H9 (cell line): ENCODE measurements around the gene DCLK2. TPM values are rescaled to one million over a fixed set of nuclear protein-coding genes. Genes with fewer than 3 reads are reported as not detected.

ENCODE experiments used
- DNase-seq: peaks from one replicate; pipeline ENCODE4 v3.0.0-alpha.2; 2017
- H2AFZ ChIP-seq: one replicate; pipeline ENCODE4 v1.6.1; 2013; ENCODE audit warnings: mild to moderate bottlenecking, low read length, control low read depth, moderate library complexity
- H2AK5ac ChIP-seq: 2 replicates; pipeline ENCODE4 v1.6.1; 2013; ENCODE audit warnings: low read length, control low read depth, mixed read lengths; ENCODE audit not compliant: insufficient read length
- H2BK120ac ChIP-seq: one replicate; pipeline ENCODE4 v1.6.1; 2013; ENCODE audit warnings: low read depth, mild to moderate bottlenecking, low read length, control low read depth, inconsistent platforms; ENCODE audit not compliant: poor library complexity, severe bottlenecking
- H2BK12ac ChIP-seq: 2 replicates; pipeline ENCODE4 v1.6.1; 2013; ENCODE audit warnings: low read length, control low read depth, mixed read lengths, low read depth; ENCODE audit not compliant: insufficient read length
- H2BK15ac ChIP-seq: 2 replicates; pipeline ENCODE4 v1.6.1; 2013; ENCODE audit warnings: low read depth, low read length, control low read depth
- H2BK20ac ChIP-seq: one replicate; pipeline ENCODE4 v1.6.1; 2013; ENCODE audit warnings: low read depth, mild to moderate bottlenecking, low read length, control low read depth, inconsistent platforms; ENCODE audit not compliant: poor library complexity, severe bottlenecking
- H2BK5ac ChIP-seq: 2 replicates; pipeline ENCODE4 v1.6.1; 2013; ENCODE audit warnings: low read length, control low read depth, mixed read lengths; ENCODE audit not compliant: insufficient read length
- H3K14ac ChIP-seq: 2 replicates; pipeline ENCODE4 v1.6.1; 2013; ENCODE audit warnings: low read length, control low read depth; ENCODE audit not compliant: insufficient read depth
- H3K18ac ChIP-seq: 2 replicates; pipeline ENCODE4 v1.6.1; 2013; ENCODE audit warnings: low read depth, mild to moderate bottlenecking, mixed read lengths, low read length, control low read depth; ENCODE audit not compliant: insufficient read length
- H3K23ac ChIP-seq: 2 replicates; pipeline ENCODE4 v1.6.1; 2013; ENCODE audit warnings: low read length, control low read depth, mixed read lengths, low read depth; ENCODE audit not compliant: insufficient read length
- H3K23me2 ChIP-seq: 2 replicates; pipeline ENCODE4 v1.6.1; 2013; ENCODE audit warnings: low read depth, mild to moderate bottlenecking, mixed read lengths, low read length, control low read depth; ENCODE audit not compliant: insufficient read length, poor library complexity, severe bottlenecking
- H3K27ac ChIP-seq: 2 replicates; pipeline ENCODE4 v1.5.1; 2013; ENCODE audit warnings: low read length, control low read depth, mixed read lengths, low read depth; ENCODE audit not compliant: insufficient read length
- H3K27me3 ChIP-seq: 2 replicates; pipeline ENCODE4 v1.6.1; 2013; ENCODE audit warnings: low read length, control low read depth, inconsistent platforms; ENCODE audit not compliant: insufficient read depth
- H3K4ac ChIP-seq: 2 replicates; pipeline ENCODE4 v1.6.1; 2013; ENCODE audit warnings: low read depth, mild to moderate bottlenecking, control low read depth, inconsistent platforms, low read length, moderate library complexity
- H3K4me1 ChIP-seq: 2 replicates; pipeline ENCODE4 v1.6.1; 2013; ENCODE audit warnings: low read length, control low read depth, inconsistent platforms; ENCODE audit not compliant: insufficient read depth
- H3K4me2 ChIP-seq: 2 replicates; pipeline ENCODE4 v1.6.1; 2013; ENCODE audit warnings: low read length, control low read depth, mixed read lengths; ENCODE audit not compliant: insufficient read length, insufficient read depth
- H3K56ac ChIP-seq: 2 replicates; pipeline ENCODE4 v1.6.1; 2013; ENCODE audit warnings: low read depth, mild to moderate bottlenecking, mixed read lengths, low read length, control low read depth; ENCODE audit not compliant: insufficient read length
- H3K79me1 ChIP-seq: 2 replicates; pipeline ENCODE4 v1.6.1; 2013; ENCODE audit warnings: low read depth, mild to moderate bottlenecking, moderate library complexity, low read length, control low read depth, inconsistent platforms; ENCODE audit not compliant: insufficient read depth, poor library complexity, severe bottlenecking
- H3K79me2 ChIP-seq: 2 replicates; pipeline ENCODE4 v1.6.1; 2013; ENCODE audit warnings: low read length, control low read depth, inconsistent platforms; ENCODE audit not compliant: insufficient read depth
- H3K9ac ChIP-seq: 2 replicates; pipeline ENCODE4 v1.6.1; 2013; ENCODE audit warnings: low read length, control low read depth, mixed read lengths; ENCODE audit not compliant: insufficient read length; ENCODE audit errors: extremely low read depth
- H3K9me3 ChIP-seq: one replicate; pipeline ENCODE4 v1.6.1; 2013; ENCODE audit warnings: low read depth, low read length, inconsistent platforms; ENCODE audit not compliant: control insufficient read depth
- H3T11ph ChIP-seq: one replicate; pipeline ENCODE4 v1.6.1; 2013; ENCODE audit warnings: mild to moderate bottlenecking, low read length, control low read depth, inconsistent platforms
- H4K20me1 ChIP-seq: one replicate; pipeline ENCODE4 v1.6.1; 2013; ENCODE audit not compliant: control insufficient read depth, insufficient read length, insufficient read depth
- H4K5ac ChIP-seq: 2 replicates; pipeline ENCODE4 v1.6.1; 2013; ENCODE audit warnings: low read depth, mild to moderate bottlenecking, mixed read lengths, low read length, control low read depth; ENCODE audit not compliant: insufficient read length
- H4K8ac ChIP-seq: replicated peaks from 2 replicates; pipeline ENCODE4 v1.6.1; 2013; ENCODE audit warnings: low read length, control low read depth, mixed read lengths, low read depth; ENCODE audit not compliant: insufficient read length
- H4K91ac ChIP-seq: 2 replicates; pipeline ENCODE4 v1.6.1; 2013; ENCODE audit warnings: low read depth, mild to moderate bottlenecking, moderate library complexity, mixed read lengths, low read length, control low read depth; ENCODE audit not compliant: insufficient read length
- H3K27ac Mint-ChIP-seq, 3 experiments: 2 replicates in 2 of 3; 3 replicates in 1 of 3; pipeline ENCODE4 v1.8.0; 2020 to 2021; ENCODE audit warnings: mixed read lengths in 3 of 3, mild to moderate bottlenecking in 1 of 3, moderate library complexity in 1 of 3
- H3K27me3 Mint-ChIP-seq: 2 replicates; pipeline ENCODE4 v1.8.0; 2021; ENCODE audit warnings: low read depth, mild to moderate bottlenecking, moderate library complexity, mixed read lengths
- H3K36me3 Mint-ChIP-seq, 3 experiments: 2 replicates in 2 of 3; 3 replicates in 1 of 3; pipeline ENCODE4 v1.8.0; 2020 to 2021; ENCODE audit warnings: low read depth in 3 of 3, mixed read lengths in 3 of 3; ENCODE audit not compliant: insufficient read depth in 1 of 3
- H3K4me1 Mint-ChIP-seq, 2 experiments: 2 replicates each; pipeline ENCODE4 v1.8.0; 2020; ENCODE audit warnings: mixed read lengths in 2 of 2
- H3K4me3 Mint-ChIP-seq, 2 experiments: 2 replicates in 1 of 2; 3 replicates in 1 of 2; pipeline ENCODE4 v1.8.0; 2020 to 2021; ENCODE audit warnings: mild to moderate bottlenecking in 2 of 2, mixed read lengths in 2 of 2, moderate library complexity in 1 of 2
- H3K9me3 Mint-ChIP-seq, 2 experiments: 2 replicates in 1 of 2; 3 replicates in 1 of 2; pipeline ENCODE4 v1.8.0; 2020; ENCODE audit warnings: mild to moderate bottlenecking in 2 of 2, mixed read lengths in 2 of 2, moderate library complexity in 1 of 2
- WGBS: extraction: QIAGEN DNeasy Blood & Tissue Kit; methylation state at CpG from one replicate; pipeline ENCODE4 v1.1.7; 2013; ENCODE audit warnings: missing lambda C conversion rate, low lambda C conversion rate, mixed read lengths; ENCODE audit not compliant: insufficient read length; ENCODE audit errors: extremely low coverage; 5-methylcytosine and 5-hydroxymethylcytosine counted together
- total RNA-seq: library from RNA; stranded (reverse); gene quantifications from 2 replicates; pipeline ENCODE4 v1.2.1, GENCODE V29; 2021
- TF ChIP-seq, protein P1 (sequence below): fragments of 200-600 bp; sonication (generic); conservative IDR thresholded peaks from 3 replicates; pipeline ENCODE4 v1.8.0; 2021; ENCODE audit warnings: antibody characterized with exemption, mild to moderate bottlenecking

Gene DCLK2
- total RNA-seq, 1 experiment from 2014 or later = 0.33 TPM

DNA sequence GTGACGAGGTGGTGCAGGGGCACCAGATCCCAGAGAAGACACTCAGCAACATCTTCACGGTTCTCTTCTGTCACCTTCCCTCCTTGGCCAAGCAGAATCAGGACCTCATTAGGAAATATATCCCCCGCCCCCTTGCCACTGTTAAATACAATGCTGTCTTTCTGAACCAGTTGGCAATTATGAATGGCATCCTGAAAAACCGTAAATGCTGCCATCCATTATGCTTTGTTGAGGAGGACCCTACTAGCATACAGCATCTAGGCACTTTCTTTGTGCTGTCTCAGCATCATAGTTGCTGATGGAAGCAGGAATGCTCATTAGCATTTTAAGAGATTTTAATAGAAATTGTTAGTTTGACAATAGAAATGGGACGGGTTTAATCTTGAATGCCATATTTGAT, 138.5 kb downstream of the DCLK2 start:
- no peak for DNase-seq
- Mint-ChIP-seq H3K27me3 (no peaks in the 10 kb centered on the region), H3K27ac (peak overlapping the region in 1 of 3 experiments; percentile 70; a peak in 1 of 7 replicates), H3K9me3 (no peaks in the 10 kb centered on the region), H3K36me3 (no peaks in the 10 kb centered on the region), H3K4me3 (no peak overlapping the region), H3K4me1 (peaks cover 14 to 17% of the 10 kb centered on the region in 2 experiments)
- Histone ChIP-seq H2AK5ac (no peak overlapping the region), H3T11ph (no peak overlapping the region), H3K79me2 (no peaks in the 10 kb centered on the region), H3K4me2 (no peak overlapping the region), H3K4me1 (peaks cover 7% of the 10 kb centered on the region; the same call in 1 of the 2 replicates), H2BK5ac (no peak overlapping the region), H4K8ac (no peak overlapping the region), H3K9me3 (no peaks in the 10 kb centered on the region), H2BK20ac (no peak overlapping the region), H3K27ac (no peak overlapping the region), H2BK15ac (no peak overlapping the region), H3K27me3 (no peaks in the 10 kb centered on the region; the same call in 1 of the 2 replicates), H2BK120ac (no peak overlapping the region), H4K20me1 (no peaks in the 10 kb centered on the region), H3K23ac (no peak overlapping the region), H4K5ac (no peak overlapping the region), H3K9ac (no peak overlapping the region), H3K56ac (no peak overlapping the region), H3K18ac (no peak overlapping the region), H3K79me1 (no peaks in the 10 kb centered on the region), H4K91ac (no peak overlapping the region), H2BK12ac (no peak overlapping the region), H3K4ac (no peak overlapping the region), H3K23me2 (no peaks in the 10 kb centered on the region), H2AFZ (no peak overlapping the region), H3K14ac (no peak overlapping the region)
- TF ChIP-seq, protein P1, sequence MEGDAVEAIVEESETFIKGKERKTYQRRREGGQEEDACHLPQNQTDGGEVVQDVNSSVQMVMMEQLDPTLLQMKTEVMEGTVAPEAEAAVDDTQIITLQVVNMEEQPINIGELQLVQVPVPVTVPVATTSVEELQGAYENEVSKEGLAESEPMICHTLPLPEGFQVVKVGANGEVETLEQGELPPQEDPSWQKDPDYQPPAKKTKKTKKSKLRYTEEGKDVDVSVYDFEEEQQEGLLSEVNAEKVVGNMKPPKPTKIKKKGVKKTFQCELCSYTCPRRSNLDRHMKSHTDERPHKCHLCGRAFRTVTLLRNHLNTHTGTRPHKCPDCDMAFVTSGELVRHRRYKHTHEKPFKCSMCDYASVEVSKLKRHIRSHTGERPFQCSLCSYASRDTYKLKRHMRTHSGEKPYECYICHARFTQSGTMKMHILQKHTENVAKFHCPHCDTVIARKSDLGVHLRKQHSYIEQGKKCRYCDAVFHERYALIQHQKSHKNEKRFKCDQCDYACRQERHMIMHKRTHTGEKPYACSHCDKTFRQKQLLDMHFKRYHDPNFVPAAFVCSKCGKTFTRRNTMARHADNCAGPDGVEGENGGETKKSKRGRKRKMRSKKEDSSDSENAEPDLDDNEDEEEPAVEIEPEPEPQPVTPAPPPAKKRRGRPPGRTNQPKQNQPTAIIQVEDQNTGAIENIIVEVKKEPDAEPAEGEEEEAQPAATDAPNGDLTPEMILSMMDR = no peak
- WGBS = no CpG with 5 or more reads among the region's 5 CpGs
